HG02840 (cell line): ENCODE data around the gene HOXD12.

Experiments used
- ATAC-seq: cut with Tn5 transposase; IDR thresholded peaks from one replicate; pipeline ENCODE4 v1.9.1; 2021; ENCODE audit warnings: mild to moderate bottlenecking, moderate library complexity, moderate number of reproducible peaks; ENCODE audit not compliant: unreplicated experiment, low FRiP score

The HOXD12 gene

DNA sequence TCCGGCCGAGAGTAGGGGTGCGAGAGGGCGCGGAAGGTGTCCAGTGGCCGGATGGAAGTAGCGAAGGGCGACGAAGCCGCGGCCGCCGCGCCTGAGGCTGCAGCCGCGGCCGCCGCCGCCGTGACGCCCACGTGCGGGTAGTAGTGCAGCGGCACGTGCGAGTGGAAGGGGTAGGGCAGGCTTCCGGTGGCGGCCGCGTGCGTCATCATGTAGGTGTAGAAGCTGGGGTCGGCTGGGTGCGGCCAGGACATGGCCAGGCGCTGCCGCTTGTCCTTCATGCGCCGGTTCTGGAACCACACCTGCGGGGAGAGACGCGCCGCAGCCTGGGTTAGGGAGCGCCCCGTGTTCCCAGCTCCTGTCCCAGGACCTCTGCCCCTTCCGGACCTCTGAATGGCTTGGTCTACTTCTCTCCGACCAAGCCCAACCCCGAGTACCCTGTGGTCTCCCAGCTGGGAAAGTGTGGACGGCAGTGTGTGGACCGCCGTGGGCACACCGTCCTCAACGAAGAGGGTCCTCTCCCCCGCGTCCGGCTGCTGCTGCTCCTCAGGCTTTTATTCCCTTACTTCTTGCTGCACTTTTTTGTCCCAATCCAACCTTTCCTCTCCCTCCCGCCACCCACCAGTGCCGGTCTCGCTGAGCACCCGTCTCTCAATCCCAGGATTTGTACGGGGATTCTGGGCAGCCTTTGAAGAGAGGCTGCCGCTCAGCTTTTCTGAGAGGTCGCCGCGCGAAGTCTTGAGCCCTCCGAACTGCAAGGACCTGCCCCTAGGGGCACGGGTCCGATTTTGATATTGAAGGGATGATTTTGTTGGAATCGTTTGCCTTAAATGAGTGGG is 18.8 kb upstream of the HOXD12 start:
- ATAC-seq, result no peak

- no peak for ATAC-seq
Measured at GRCh38 chr2:176081376-176081836, 18.2 kb upstream of the HOXD12 start.

DNA sequence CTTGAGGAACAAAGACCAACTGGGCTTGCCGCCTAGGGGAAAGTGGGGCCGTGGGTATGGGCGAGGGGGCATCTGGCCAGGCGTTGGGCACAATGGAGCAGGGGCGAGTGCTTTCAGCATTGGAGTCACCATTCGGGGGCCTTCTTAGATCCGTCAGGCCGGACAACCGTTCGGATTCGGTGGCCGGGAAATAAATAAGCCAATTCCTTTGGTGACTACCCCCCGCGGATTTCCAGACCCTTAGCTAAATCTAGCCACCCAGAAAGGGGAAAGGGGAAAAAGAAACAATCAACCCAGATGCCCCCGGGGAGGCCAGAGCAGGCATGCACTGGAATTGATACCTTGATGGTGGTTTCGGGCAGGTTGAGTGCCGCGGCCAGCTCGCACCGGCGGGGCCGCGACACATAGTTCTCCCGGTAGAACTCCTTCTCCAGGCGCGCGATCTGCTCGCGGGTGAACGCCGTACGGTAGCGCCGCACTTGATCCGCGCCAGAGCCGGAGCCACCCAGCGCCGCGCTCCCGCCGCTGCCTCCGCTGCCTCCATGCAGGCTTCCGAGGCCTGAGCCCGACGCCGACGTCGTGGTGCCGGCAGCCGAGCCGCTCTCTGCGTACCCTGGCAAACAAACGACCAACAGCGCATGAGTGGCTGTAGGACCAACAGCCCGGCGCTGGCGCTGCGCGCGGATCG is 17.6 kb upstream of the HOXD12 start:
- no peak for ATAC-seq

DNA sequence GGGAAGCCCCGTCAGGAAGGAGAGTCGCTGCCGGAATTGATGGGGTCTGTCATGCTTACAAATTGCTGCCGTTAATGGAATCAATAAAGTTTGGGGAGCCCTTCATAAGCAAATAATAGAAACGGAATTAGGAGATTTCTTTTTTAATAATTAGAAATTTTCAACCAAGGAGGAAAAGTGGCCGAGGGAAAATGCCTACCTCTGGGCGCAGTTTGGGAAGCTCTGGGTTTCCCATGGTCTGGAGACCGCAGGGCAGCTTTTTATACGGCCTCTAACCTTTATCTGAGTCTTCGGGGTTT is 17.1 kb upstream of the HOXD12 start:
- ATAC-seq, result no peak

GRCh38 chr2:176082824-176083751 is 16.5 kb upstream of the HOXD12 start:
- no peak for ATAC-seq

DNA sequence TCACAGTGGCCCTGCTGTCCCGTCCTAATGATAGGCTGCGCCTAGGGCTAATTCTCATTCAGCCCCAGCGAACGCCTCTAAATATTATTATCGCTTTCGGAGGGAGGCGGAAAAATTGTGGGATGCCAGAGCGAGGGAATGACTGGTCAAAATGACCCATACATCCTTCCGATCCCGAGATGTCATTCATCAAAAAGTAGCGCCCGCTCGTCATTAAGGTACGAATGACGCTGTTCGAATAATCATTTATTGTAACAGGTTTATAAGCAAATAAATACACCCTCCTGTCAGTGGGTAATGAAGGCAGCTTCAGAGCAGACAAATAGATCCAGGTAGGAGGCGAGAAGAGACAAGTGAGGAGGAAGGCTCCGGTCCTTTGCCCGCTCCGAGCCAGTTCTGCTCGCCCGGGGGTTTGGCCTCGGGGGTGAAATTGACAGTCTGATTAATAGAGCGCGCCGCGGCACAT is 15.8 kb upstream of the HOXD12 start, which contains the start of gene EVX2:
Gene EVX2 (minus strand): TSS at position 167 of the 466 bp plus-strand sequence. CDS start 186 bp downstream, outside the sequence.
- ATAC-seq, result no peak

GRCh38 chr2:176084611-176085119 is 14.9 kb upstream of the HOXD12 start:
- ATAC-seq, result no peak

DNA sequence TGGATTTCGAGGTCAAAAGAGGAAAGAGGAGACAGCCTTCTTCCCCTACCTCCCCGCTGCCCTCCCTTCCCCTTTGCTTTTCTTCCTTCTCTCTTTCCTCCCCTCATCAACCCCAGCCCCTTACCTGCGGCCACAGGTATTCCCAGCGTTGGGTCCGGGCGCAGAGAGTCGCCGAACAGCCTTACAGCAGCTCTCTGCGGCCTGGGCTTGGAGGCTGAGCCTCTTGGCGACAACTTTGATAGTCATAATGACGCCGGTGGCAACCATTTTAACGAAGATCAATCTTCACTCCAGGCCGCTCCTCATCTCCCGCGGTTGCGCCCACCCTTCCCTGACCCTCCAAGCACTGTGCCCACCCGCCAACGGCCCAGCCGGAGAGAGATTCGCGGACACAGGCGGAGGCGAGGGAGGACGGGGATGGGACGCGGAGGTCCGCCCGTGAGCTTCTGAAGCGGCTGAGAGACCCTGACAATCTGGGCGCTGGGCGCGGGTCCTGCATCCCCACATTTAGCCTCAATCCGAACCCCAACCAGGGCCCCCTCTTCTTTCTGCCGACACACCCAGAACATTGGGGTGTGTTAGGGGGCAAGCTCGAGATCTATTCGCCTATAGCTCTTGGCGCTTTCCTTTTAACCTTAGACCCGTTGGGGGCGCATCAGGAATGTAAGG is 14.3 kb upstream of the HOXD12 start:
- ATAC-seq, result no peak

DNA sequence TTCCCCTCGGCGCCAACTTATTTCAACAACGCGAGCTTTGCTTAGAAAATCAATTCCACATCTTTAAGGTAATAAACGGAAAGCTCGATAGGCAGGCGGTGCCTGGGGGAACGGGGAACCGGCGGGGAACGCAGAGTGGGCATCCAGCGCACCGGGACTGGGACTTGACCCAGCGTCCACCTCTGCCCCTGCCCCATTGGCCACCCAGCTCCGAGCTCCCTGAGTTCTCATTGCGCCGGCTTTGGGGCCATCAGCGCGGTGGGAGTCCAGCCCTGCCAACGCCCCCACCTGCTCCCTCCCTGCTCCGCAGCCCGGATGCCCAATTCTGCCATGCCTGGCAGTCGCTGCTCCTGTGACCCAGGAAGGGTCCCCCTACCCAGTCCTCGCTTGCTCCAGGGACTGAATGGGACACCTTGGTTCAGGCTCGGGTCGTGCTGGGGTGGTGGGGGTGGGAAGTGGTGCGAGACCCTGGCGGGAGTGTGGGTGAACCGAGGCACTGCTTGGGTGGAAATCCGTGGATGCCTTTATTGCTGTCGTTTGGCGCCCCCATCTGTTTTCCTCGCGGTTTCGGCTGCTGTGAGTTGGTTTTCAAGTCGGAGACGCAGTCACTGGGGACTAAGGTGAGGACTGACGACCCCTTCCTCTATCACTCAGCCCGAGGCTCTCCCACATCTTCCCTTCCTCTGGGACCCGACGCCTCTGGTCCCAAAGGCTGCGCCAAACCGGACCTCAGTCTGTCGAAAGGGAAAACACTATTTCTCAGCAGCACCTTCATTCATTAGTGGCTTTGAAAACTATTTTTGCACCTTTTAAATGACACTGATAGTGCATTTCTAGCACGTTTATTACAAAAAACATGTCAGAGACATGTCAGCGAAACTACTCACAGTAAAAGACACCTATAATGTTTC is 13.5 kb upstream of the HOXD12 start:
- ATAC-seq, result no peak

- ATAC-seq, result no peak
Measured at GRCh38 chr2:176087330-176088047, 12.1 kb upstream of the HOXD12 start.

DNA sequence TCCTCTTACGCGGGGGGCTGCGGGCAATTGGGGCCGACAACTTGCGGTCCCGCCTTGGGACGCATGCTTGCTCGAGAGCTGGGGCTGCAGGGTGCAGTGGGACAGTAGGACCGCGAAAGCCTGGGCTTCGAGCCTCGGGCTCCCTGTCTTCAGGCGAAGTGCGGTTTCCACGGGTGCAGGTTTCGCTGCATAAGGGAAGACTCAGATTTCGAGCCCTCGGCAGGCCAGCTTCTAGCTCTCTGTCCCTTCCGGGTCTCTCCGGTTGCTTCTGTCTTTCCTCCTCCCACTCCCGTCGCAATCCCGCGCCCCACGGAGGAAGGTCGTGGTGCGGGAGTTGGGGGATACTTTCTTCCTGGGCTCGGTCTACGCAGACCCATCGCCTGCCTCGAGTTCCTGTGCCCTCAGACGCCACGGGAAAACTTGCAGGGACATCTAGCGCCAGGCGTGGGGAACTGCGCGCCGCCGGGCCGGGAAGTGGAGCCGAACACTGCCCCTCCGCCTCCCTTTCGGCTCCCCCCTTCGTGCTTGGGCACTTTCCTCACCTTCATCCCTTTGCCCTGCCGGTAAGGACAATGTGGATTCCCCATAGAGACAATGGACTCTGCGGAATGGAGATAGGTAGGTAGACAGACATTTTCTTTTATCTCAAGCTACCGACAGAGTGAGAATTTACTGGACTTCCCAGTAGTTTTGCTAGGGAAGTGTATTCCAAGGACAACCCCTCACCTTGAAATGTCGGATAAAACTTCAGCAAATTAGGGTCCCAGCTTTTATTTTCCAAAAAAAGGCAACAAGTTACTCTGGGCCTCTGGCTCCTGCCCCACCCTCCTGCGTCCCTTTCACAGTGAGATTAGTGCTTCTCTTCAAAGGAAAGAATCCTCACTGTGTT is 11.3 kb upstream of the HOXD12 start:
- ATAC-seq, result no peak

DNA sequence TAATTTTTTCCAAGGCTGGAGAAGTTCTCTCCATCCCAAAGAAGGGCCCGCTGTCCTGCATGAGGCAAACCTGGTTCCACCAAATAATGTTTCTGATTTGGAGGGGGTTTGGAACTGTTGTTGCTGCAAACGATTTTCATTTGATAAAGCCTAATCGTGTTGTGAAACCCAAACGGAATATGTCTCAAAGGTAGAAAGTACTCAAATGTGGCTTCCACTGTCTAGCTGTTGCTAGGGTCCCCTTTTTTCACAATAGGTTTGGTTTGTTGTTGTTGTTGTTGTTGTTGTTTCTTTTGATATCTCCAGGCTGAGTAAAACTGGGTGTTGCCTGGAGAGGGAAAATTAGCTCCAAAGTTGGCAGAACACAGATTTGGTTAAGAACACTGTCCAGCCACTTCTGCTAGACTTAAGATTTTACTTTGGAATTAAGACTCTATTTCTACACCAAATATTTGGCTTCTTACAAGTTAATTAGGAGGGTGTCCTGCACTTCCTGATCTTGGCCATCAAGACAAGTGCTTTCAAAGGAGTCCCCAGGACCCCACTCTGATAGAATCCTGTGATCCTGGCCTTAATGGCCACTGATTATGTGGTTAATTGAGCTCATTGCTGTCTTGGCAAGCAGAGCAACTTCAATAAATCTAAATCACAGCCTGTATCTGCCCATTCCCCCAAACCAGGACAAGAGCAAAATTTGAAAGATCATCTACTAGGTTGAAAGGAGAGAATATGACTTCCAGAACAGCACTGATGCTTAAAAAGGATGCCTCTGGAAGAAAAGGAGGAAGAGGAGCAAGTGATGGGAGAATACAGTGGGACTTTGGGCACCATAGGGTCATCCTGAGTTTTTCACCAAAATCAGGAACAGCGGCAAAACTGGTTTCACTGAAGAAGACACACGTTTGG is 10.4 kb upstream of the HOXD12 start:
- no peak for ATAC-seq

- no peak for ATAC-seq
Measured at GRCh38 chr2:176089843-176090395, 9.7 kb upstream of the HOXD12 start.

GRCh38 chr2:176090862-176091261 is 8.7 kb upstream of the HOXD12 start:
- no peak for ATAC-seq

GRCh38 chr2:176091329-176092258 is 8.0 kb upstream of the HOXD12 start:
- ATAC-seq, result no peak
